ENCODE data around the gene PLXDC2.

Gene PLXDC2

DNA sequence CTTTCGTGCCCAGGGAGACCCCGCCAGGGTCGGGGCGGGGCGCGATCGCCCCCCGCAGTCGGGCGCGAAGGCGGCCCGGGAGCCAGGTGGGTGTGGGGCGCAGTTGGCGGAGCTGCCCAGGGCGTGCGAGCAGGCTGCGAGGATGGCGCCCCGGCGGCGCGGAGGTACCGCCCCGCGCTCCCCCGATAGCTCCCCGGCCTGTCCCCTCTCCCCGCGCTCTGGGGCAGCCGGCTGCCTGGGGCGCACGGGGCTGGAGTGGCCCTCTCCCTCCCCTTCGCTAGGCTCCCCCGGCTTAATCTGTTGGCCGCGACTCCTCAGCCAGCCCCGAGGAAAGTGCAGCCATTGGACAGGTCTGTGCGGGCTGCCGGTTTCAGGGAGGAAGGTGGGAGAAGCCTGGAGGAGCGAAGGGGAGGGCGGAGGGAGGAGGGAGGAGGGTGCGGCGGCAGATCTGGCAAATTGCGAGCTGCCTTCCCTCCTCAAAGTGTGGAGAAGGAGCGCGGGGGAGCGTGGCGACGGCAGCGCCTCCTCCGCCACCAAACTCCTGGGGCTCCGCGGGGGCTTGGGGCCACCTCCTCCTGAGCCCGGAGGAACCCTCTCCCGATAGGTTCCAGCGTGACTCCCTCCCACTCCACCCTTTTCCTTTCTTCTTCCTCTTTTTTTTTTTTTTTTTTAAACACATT, 361 bp upstream of the PLXDC2 start:
- H3K4ac ChIP-seq (ENCODE audit: low read depth, low read length), result peak overlapping the region; percentile 65
- H2BK120ac ChIP-seq (ENCODE audit: low read depth, low read length), result no peak overlapping the region
- peak overlapping the region; percentile 91 for H3K27ac ChIP-seq (ENCODE audit: low read depth, low read length)
- no peaks in the 10 kb centered on the region for H3K79me1 ChIP-seq (ENCODE audit: low read length)
- H3K36me3 ChIP-seq (ENCODE audit: control insufficient read depth, insufficient read depth, low read length), result no peaks in the 10 kb centered on the region
- peak overlapping the region; percentile 85 for H3K56ac ChIP-seq (ENCODE audit: low read length)
- H2BK15ac ChIP-seq (replicated peaks; ENCODE audit: low read depth), result no peak overlapping the region
- WGBS (ENCODE audit: extremely low coverage, insufficient coverage, low lambda C conversion rate), result no CpG with 5 or more reads among the region's 57 CpGs
- peak overlapping the region; percentile 92 for H3K4me2 ChIP-seq (ENCODE audit: low read length)
- no peak overlapping the region for H2AK5ac ChIP-seq (ENCODE audit: low read length)
- no peak overlapping the region for H3K23ac ChIP-seq (ENCODE audit: low read length)
- no peaks in the 10 kb centered on the region for H3K27me3 ChIP-seq (ENCODE audit: insufficient read depth, low read length, poor library complexity)
- H3K18ac ChIP-seq (ENCODE audit: low read length), result peak overlapping the region; percentile 94
- H4K5ac ChIP-seq (ENCODE audit: low read length), result no peak overlapping the region
- no peak overlapping the region for H4K8ac ChIP-seq (ENCODE audit: low read depth, low read length)
- peak; percentile 97 for DNase-seq
- no peaks in the 10 kb centered on the region for H3K4me1 ChIP-seq (ENCODE audit: control insufficient read depth, low read depth, low read length)
- peak overlapping the region; percentile 91 for H3K4me3 ChIP-seq (ENCODE audit: low read length)
- H3K79me2 ChIP-seq (ENCODE audit: control insufficient read depth, insufficient read depth, low read length), result peaks cover 14% of the 10 kb centered on the region
- H2BK5ac ChIP-seq (ENCODE audit: low read length), result peak overlapping the region; percentile 63
- H3K9ac ChIP-seq (ENCODE audit: low read length), result peak overlapping the region; percentile 68

GRCh38 chr10:19817231-19817933, 1.1 kb downstream of the PLXDC2 start:
- no CpG with 5 or more reads among the region's 27 CpGs for WGBS (ENCODE audit: extremely low coverage, insufficient coverage, low lambda C conversion rate)
- H3K23ac ChIP-seq (ENCODE audit: low read length), result peak overlapping the region; percentile 51
- H3K9ac ChIP-seq (ENCODE audit: low read length), result peak overlapping the region; percentile 67
- peak overlapping the region; percentile 91 for H3K4me3 ChIP-seq (ENCODE audit: low read length)
- no peak overlapping the region for H3K4ac ChIP-seq (ENCODE audit: low read depth, low read length)
- H3K4me2 ChIP-seq (ENCODE audit: low read length), result peak overlapping the region; percentile 92
- H3K18ac ChIP-seq (ENCODE audit: low read length), result peak overlapping the region; percentile 94
- H2BK15ac ChIP-seq (replicated peaks; ENCODE audit: low read depth), result no peak overlapping the region
- peak; percentile 81 for DNase-seq
- no peak overlapping the region for H2AK5ac ChIP-seq (ENCODE audit: low read length)
- H3K4me1 ChIP-seq (ENCODE audit: control insufficient read depth, low read depth, low read length), result no peaks in the 10 kb centered on the region
- no peaks in the 10 kb centered on the region for H3K36me3 ChIP-seq (ENCODE audit: control insufficient read depth, insufficient read depth, low read length)
- peak overlapping the region; percentile 33 for H2BK5ac ChIP-seq (ENCODE audit: low read length)
- H2BK120ac ChIP-seq (ENCODE audit: low read depth, low read length), result no peak overlapping the region
- no peak overlapping the region for H3K27ac ChIP-seq (ENCODE audit: low read depth, low read length)
- H4K8ac ChIP-seq (ENCODE audit: low read depth, low read length), result no peak overlapping the region
- H3K27me3 ChIP-seq (ENCODE audit: insufficient read depth, low read length, poor library complexity), result no peaks in the 10 kb centered on the region
- peak overlapping the region; percentile 85 for H3K56ac ChIP-seq (ENCODE audit: low read length)
- no peak overlapping the region for H4K5ac ChIP-seq (ENCODE audit: low read length)
- peaks cover 16% of the 10 kb centered on the region for H3K79me2 ChIP-seq (ENCODE audit: control insufficient read depth, insufficient read depth, low read length)
- no peaks in the 10 kb centered on the region for H3K79me1 ChIP-seq (ENCODE audit: low read length)

DNA sequence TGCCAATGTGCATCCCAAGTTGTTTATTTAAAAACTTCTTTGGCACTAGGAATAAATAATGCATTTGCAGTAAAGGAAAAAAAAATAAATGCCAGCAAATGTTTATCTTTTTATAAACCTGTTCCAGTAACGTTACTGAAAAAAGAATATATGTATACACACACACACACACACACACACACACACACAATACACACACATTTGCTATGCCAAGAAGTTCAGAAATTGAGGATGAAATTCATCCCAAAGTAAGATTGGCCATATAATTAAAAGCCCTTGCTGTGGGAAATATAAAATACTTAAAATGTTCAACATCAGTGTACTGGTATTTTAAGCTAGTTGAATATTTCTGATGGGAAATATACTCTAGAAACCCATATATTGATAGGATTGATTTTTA, 2.6 kb downstream of the PLXDC2 start:
- Histone ChIP-seq H3K56ac (ENCODE audit: low read length) (no peak overlapping the region), H2BK15ac (replicated peaks; ENCODE audit: low read depth) (no peak overlapping the region), H3K18ac (ENCODE audit: low read length) (no peak overlapping the region), H4K8ac (ENCODE audit: low read depth, low read length) (no peak overlapping the region), H3K4ac (ENCODE audit: low read depth, low read length) (no peak overlapping the region), H3K9ac (ENCODE audit: low read length) (no peak overlapping the region), H3K36me3 (ENCODE audit: control insufficient read depth, insufficient read depth, low read length) (no peaks in the 10 kb centered on the region), H3K4me3 (ENCODE audit: low read length) (no peak overlapping the region), H2BK120ac (ENCODE audit: low read depth, low read length) (no peak overlapping the region), H3K23ac (ENCODE audit: low read length) (no peak overlapping the region), H3K4me2 (ENCODE audit: low read length) (no peak overlapping the region), H2BK5ac (ENCODE audit: low read length) (no peak overlapping the region), H3K27me3 (ENCODE audit: insufficient read depth, low read length, poor library complexity) (no peaks in the 10 kb centered on the region), H3K4me1 (ENCODE audit: control insufficient read depth, low read depth, low read length) (no peaks in the 10 kb centered on the region), H3K79me2 (ENCODE audit: control insufficient read depth, insufficient read depth, low read length) (peaks cover 16% of the 10 kb centered on the region), H3K79me1 (ENCODE audit: low read length) (no peaks in the 10 kb centered on the region), H2AK5ac (ENCODE audit: low read length) (no peak overlapping the region), H4K5ac (ENCODE audit: low read length) (no peak overlapping the region), H3K27ac (ENCODE audit: low read depth, low read length) (no peak overlapping the region)
- no CpG with 5 or more reads among the region's 1 CpG for WGBS (ENCODE audit: extremely low coverage, insufficient coverage, low lambda C conversion rate)
- DNase-seq, result no peak

- Histone ChIP-seq H2BK120ac (ENCODE audit: low read depth, low read length) (no peak overlapping the region), H4K5ac (ENCODE audit: low read length) (no peak overlapping the region), H3K9ac (ENCODE audit: low read length) (no peak overlapping the region), H3K36me3 (ENCODE audit: control insufficient read depth, insufficient read depth, low read length) (no peaks in the 10 kb centered on the region), H3K23ac (ENCODE audit: low read length) (no peak overlapping the region), H3K4me2 (ENCODE audit: low read length) (no peak overlapping the region), H3K79me2 (ENCODE audit: control insufficient read depth, insufficient read depth, low read length) (peaks cover 16% of the 10 kb centered on the region), H4K8ac (ENCODE audit: low read depth, low read length) (no peak overlapping the region), H2BK5ac (ENCODE audit: low read length) (no peak overlapping the region), H2AK5ac (ENCODE audit: low read length) (no peak overlapping the region), H3K4ac (ENCODE audit: low read depth, low read length) (no peak overlapping the region), H2BK15ac (replicated peaks; ENCODE audit: low read depth) (no peak overlapping the region), H3K4me3 (ENCODE audit: low read length) (no peak overlapping the region), H3K79me1 (ENCODE audit: low read length) (no peaks in the 10 kb centered on the region), H3K18ac (ENCODE audit: low read length) (no peak overlapping the region), H3K27me3 (ENCODE audit: insufficient read depth, low read length, poor library complexity) (no peaks in the 10 kb centered on the region), H3K4me1 (ENCODE audit: control insufficient read depth, low read depth, low read length) (no peaks in the 10 kb centered on the region), H3K56ac (ENCODE audit: low read length) (no peak overlapping the region), H3K27ac (ENCODE audit: low read depth, low read length) (no peak overlapping the region)
- no peak for DNase-seq
- WGBS (ENCODE audit: extremely low coverage, insufficient coverage, low lambda C conversion rate), result no CpG with 5 or more reads among the region's 2 CpGs
Observed at GRCh38 chr10:19819419-19820033, 3.3 kb downstream of the PLXDC2 start.

GRCh38 chr10:19824381-19825342, 8.4 kb downstream of the PLXDC2 start:
- Histone ChIP-seq H4K5ac (ENCODE audit: low read length) (no peak overlapping the region), H3K56ac (ENCODE audit: low read length) (no peak overlapping the region), H3K4me2 (ENCODE audit: low read length) (no peak overlapping the region), H3K4me1 (ENCODE audit: control insufficient read depth, low read depth, low read length) (peaks cover 8% of the 10 kb centered on the region), H2BK120ac (ENCODE audit: low read depth, low read length) (no peak overlapping the region), H2BK15ac (replicated peaks; ENCODE audit: low read depth) (no peak overlapping the region), H3K27me3 (ENCODE audit: insufficient read depth, low read length, poor library complexity) (no peaks in the 10 kb centered on the region), H3K18ac (ENCODE audit: low read length) (no peak overlapping the region), H3K27ac (ENCODE audit: low read depth, low read length) (no peak overlapping the region), H4K8ac (ENCODE audit: low read depth, low read length) (no peak overlapping the region), H3K36me3 (ENCODE audit: control insufficient read depth, insufficient read depth, low read length) (no peaks in the 10 kb centered on the region), H2BK5ac (ENCODE audit: low read length) (no peak overlapping the region), H3K23ac (ENCODE audit: low read length) (no peak overlapping the region), H3K79me2 (ENCODE audit: control insufficient read depth, insufficient read depth, low read length) (peaks cover 15% of the 10 kb centered on the region), H3K4ac (ENCODE audit: low read depth, low read length) (no peak overlapping the region), H3K9ac (ENCODE audit: low read length) (no peak overlapping the region), H3K79me1 (ENCODE audit: low read length) (peaks cover 2% of the 10 kb centered on the region), H2AK5ac (ENCODE audit: low read length) (no peak overlapping the region), H3K4me3 (ENCODE audit: low read length) (no peak overlapping the region)
- DNase-seq, result no peak
- WGBS (ENCODE audit: extremely low coverage, insufficient coverage, low lambda C conversion rate), result no CpG with 5 or more reads among the region's 5 CpGs

All from mesendoderm (in vitro differentiated cells).